ENCODE measurements around the gene CCDC127. TPM values are rescaled to one million over a fixed set of nuclear protein-coding genes. Genes with fewer than 3 reads are reported as not detected.
A peak's percentile ranks its signal among the peaks of the same experiment; 100 is the strongest.

The CCDC127 gene
- total RNA-seq, 1 experiment from 2014 or later: 4.5 TPM

- in situ Hi-C loops (cut with HindIII; ENCODE audit: low pct_unique_long_range_greater_than_20kb, low sequenced_read_pairs): no loop called here
- no peak for DNase-seq (ENCODE audit: low read depth)
Observed at GRCh38 chr5:195401-196160, 22.4 kb downstream of the CCDC127 start.

GRCh38 chr5:194603-195209, 23.2 kb downstream of the CCDC127 start:
- no peak for DNase-seq (ENCODE audit: low read depth)

GRCh38 chr5:194102-194501, 23.9 kb downstream of the CCDC127 start:
- DNase-seq (ENCODE audit: low read depth): no peak
- in situ Hi-C loops (cut with HindIII; ENCODE audit: low pct_unique_long_range_greater_than_20kb, low sequenced_read_pairs): no loop called here

More at GRCh38 chr5:194603-195209, 23.2 kb downstream of the CCDC127 start:
- in situ Hi-C loops (cut with HindIII; ENCODE audit: low pct_unique_long_range_greater_than_20kb, low sequenced_read_pairs): no loop called here

DNA sequence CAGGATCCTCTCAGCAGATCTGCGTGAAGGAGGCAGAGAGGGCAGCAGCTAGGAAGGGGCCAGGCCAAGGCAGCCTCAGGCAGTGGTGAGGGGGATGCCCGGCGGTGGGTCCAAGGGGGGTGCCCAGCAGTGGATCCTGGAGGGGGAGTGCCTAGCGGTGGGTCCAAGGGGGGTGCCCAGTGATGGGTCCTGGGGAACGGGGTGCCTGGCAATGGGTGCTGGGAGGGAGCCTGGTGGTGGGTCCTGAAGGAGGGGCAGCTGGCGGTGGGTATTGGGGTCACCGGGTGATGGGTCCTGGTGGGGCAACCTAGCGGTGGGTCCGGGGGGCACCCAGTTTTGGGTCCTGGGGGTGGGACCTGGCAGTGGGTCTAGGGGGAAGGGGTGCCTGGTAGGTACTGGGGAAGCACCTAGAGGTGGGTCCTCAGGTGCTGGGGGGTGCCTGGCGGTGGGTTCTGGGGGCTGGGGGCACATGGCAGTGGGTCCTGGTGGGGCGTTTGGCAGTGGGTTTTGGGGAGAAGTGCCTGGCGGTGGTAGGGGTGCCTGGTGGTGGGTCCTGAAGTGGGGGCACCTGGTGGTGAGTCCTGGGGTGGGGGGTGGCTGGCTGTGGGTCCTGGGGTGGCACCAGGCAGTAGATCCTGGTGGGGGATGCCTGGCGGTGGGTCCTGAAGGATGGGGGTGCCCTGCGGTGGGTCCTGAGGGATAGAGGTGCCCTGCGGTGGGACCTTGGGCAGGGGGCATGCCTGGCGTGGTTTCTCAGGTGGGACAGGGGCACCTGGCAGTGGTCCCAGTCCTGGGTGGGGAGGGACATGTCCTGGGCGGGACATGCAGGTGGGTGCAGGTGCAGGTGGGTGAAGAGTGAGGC, 24.8 kb downstream of the CCDC127 start:
- in situ Hi-C loops (cut with HindIII; ENCODE audit: low pct_unique_long_range_greater_than_20kb, low sequenced_read_pairs): no loop called here
- no peak for DNase-seq (ENCODE audit: low read depth)

DNA sequence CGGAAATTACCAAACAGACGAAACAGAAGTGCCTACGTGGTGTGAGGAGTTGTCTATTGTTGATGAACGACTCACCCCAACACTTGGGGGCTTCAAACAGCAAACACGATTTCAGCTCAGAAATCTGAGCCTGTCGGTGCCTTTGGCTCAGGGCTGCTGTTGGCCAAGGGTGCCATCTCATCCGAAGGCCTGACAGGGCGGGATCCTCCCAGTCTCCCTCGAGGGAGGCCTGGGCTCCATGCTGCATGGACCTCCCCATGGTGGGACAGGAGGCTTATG, 25.3 kb downstream of the CCDC127 start:
- in situ Hi-C loops (cut with HindIII; ENCODE audit: low pct_unique_long_range_greater_than_20kb, low sequenced_read_pairs): no loop called here
- DNase-seq (ENCODE audit: low read depth): no peak

- in situ Hi-C loops (cut with HindIII; ENCODE audit: low pct_unique_long_range_greater_than_20kb, low sequenced_read_pairs): no loop called here
Observed at GRCh38 chr5:191949-192690, 25.8 kb downstream of the CCDC127 start.

DNA sequence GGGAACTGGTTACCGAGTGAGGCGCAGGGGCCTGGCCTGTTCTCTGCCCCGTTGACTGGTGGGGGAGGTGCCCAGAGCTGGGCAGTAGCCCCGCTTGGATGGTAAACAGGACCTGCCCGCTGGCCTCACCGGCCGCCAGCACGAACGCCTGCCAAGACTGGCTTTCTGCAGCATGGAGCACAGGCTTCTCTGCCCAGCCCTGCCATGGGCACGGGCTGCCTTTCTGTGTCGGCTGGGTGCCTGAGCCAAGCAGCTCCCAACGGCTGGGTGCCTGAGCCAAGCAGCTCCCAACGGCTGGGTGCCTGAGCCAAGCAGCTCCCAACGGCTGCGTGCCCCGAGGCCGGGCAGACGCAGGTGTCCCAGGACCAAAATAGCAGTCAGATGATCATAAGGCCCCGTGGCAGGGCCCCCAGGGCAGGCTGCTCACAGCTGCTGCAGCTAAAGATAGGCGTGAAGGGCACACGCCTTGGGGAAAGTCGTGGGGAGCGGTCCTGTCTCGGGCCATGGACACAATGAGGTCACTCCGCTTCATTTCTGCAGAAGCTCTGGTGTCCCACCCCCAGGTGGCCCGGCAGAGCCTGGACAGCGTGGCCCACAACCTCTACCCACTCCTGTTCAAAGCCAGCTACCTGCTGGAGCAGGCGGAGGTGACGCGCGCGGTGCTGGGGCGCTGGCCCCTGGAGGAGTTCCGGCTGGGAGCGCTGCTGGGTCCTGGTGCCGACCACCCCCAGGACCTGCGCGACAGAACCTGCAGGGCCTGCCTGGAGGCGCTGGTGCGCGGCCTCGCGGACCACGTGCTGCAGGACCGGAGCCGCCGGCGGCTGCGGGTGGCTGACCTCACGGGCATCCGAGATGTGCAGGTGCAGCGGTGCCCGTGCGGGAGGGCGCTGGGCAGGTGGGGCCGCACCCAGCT, 26.7 kb downstream of the CCDC127 start, which contains the start of gene LRRC14B:
TSS of gene LRRC14B (plus strand) at position 460 of the 913 bp plus-strand sequence. CDS start at position 504, 44 bp downstream.
- in situ Hi-C loops (cut with HindIII; ENCODE audit: low pct_unique_long_range_greater_than_20kb, low sequenced_read_pairs): no loop called here
- DNase-seq (ENCODE audit: low read depth): no peak

More at GRCh38 chr5:191949-192690, 25.8 kb downstream of the CCDC127 start:
- no peak for DNase-seq (ENCODE audit: low read depth)

DNA sequence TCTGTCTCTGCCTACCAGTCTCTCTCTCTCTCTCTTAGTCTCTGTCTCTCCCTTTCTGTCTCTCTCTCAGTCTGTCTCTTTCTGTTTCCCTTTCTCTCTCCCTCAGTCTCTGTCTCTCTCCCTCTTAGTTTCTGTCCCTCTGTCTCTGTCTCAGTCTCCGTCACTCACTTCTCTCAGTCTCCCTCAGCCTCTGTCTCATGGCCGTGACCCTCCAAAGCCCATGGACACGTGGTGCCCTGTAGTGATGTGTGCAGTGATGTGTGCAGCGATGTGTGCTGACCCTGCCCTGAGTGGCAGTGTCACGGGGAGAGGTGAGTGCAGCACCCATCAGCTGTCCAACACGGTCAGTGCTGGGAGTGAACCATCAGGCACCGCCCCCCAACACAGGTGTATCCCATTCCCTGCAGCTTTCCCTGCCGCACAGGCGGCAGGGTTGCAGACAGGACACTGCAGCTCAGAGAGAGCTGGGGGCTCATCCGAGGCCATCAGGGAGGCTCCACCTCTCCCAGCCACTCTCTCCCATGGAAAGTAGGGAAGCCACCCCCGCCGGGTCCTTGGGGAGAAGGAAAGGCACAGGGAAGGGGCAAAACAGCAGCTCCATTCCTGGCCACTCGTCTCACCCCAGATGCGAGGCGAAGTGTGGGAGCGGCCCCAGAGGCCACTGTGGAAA, 27.5 kb downstream of the CCDC127 start:
- peak; percentile 6 for DNase-seq (ENCODE audit: low read depth)
- in situ Hi-C loops (cut with HindIII; ENCODE audit: low pct_unique_long_range_greater_than_20kb, low sequenced_read_pairs): no loop called here

DNA sequence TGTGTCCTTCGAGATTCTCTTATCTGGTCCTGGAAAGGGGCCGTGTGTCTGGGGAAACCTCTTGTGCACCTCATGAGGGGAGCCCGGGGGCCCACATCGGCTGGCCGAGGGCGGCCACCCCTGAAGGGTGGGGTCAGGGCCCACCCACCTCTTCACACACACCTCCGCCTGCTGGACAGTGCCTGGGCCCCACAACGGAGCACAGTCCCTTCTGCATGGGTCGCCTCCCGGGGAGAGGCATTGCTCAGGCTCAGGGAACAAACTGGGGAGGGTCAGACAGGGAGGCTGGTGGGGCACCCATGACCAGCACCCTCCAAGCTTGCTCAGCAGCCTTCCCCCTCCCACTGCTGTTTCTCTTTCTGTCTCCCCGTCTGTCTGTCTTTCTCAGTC, 28.0 kb downstream of the CCDC127 start:
- in situ Hi-C loops (cut with HindIII; ENCODE audit: low pct_unique_long_range_greater_than_20kb, low sequenced_read_pairs): no loop called here
- no peak for DNase-seq (ENCODE audit: low read depth)

- no peak for DNase-seq (ENCODE audit: low read depth)
- in situ Hi-C loops (cut with HindIII; ENCODE audit: low pct_unique_long_range_greater_than_20kb, low sequenced_read_pairs): no loop called here
Observed at GRCh38 chr5:189486-189885, 28.5 kb downstream of the CCDC127 start.

- DNase-seq (ENCODE audit: low read depth): peak; percentile 66
- in situ Hi-C loops (cut with HindIII; ENCODE audit: low pct_unique_long_range_greater_than_20kb, low sequenced_read_pairs): no loop called here
Observed at GRCh38 chr5:188488-189481, 29.2 kb downstream of the CCDC127 start.

DNA sequence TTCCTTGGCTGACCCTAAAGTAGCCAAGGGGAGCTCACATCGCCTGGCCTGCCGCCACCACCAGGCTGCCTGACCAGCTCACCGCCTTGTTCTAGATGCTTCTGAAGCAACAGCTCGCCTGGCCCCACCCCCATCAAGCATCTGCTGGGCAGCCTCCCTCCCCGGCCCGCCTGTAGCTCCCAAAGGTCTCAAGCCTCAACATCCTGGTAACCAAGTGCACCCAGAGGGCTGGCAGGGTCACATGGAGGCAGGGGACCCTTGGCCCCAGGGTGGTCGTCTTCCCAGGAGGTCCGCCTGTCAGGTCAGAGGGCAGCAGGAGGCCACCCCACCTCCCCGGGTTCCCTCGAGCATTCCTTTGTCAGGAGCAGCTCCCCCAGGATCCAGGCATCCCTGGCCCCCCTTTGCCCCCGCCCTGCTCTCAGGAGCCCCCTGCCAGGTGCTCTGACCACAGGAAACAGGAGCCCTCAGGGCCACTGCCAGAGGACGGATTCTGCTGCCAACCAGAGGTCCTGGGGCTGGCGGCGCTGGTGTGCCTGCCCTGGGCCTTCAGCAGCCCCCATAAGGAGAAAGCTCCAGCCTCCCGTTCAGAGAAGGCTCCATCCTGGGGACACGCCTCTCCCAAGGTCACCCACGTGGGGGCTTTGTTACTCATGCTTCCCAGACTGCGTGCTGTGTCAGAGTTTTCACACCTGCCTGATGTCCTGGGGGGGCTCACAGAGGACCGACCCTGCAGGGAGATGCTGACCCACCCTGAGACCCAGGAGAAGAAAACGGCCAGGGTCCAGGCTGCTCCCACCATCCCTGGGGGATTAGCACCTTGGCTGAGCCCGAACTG, 30.1 kb downstream of the CCDC127 start:
- no peak for DNase-seq (ENCODE audit: low read depth)
- in situ Hi-C loops (cut with HindIII; ENCODE audit: low pct_unique_long_range_greater_than_20kb, low sequenced_read_pairs): no loop called here

DNA sequence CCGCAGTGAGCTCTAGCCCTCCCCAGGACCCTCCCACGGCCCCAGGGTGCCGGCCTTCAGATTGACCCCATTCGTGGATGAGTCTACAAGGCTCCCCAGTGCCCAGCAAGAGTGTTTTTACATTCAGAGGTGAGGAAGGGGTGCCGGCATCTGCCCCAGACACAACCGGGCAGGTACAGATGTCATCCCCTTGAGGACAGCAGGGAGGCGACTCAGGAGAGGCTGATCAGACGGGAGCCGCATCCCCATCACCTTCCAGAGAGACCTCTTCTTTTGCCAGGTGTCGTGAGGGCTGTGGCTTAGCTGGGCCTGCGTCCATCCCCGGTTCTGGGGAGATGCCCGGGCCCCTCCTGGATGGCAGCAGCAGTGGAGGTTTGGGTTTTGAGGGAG, 30.9 kb downstream of the CCDC127 start:
- in situ Hi-C loops (cut with HindIII; ENCODE audit: low pct_unique_long_range_greater_than_20kb, low sequenced_read_pairs): no loop called here
- DNase-seq (ENCODE audit: low read depth): no peak

GRCh38 chr5:186091-187041, 31.6 kb downstream of the CCDC127 start:
- no peak for DNase-seq (ENCODE audit: low read depth)
- in situ Hi-C loops (cut with HindIII; ENCODE audit: low pct_unique_long_range_greater_than_20kb, low sequenced_read_pairs): no loop called here

Data from Caki2 (cell line).